ENCODE results near the gene RPL14. TPM values are rescaled to one million over a fixed set of nuclear protein-coding genes. Genes with fewer than 3 reads are reported as not detected.

The RPL14 gene
- total and polyA plus RNA-seq, 2 of the 13 experiments (the other 11 are each of a cell fraction or from before 2014, with no cell fraction given) = 502 to 1,291 TPM

GRCh38 chr3:40452876-40453730 is 4.0 kb upstream of the RPL14 start (continued):
- TF ChIP-seq ZBTB40 (IDR thresholded peaks at IDR 0.05) = no peak
- TF ChIP-seq ZBTB40 (CRISPR knock-in tag; IDR thresholded peaks at IDR 0.05) = peak; percentile 48
- TF ChIP-seq JUNB (CRISPR knock-in tag; IDR thresholded peaks at IDR 0.05; ENCODE audit: borderline replicate concordance) = no peak
